Measurements from ENCODE around the gene ADAM12.

The ADAM12 gene

GRCh38 chr10:126233182-126234148 lies 154.8 kb downstream of the ADAM12 start:
- no peaks in the 10 kb centered on the region for H3K9me3 ChIP-seq
- no peak overlapping the region for H3K27ac ChIP-seq
- H3K4me1 ChIP-seq (ENCODE audit: control insufficient read depth in 1 of 2, insufficient read depth in 1 of 2, low read depth in 1 of 2, low read length in 1 of 2): no peaks in the 10 kb centered on the region
- no peaks in the 10 kb centered on the region for H3K36me3 ChIP-seq
- H3K4me3 ChIP-seq (ENCODE audit: low read depth in 1 of 2, low read length in 1 of 2): no peak overlapping the region
- no peaks in the 10 kb centered on the region for H3K27me3 ChIP-seq
- TF ChIP-seq CTCF (IDR thresholded peaks at IDR 0.05): no peak

GRCh38 chr10:126230587-126230986 lies 157.7 kb downstream of the ADAM12 start:
- TF ChIP-seq CTCF (IDR thresholded peaks at IDR 0.05): no peak
- H3K27ac ChIP-seq: no peak overlapping the region

GRCh38 chr10:126229686-126230085 lies 158.6 kb downstream of the ADAM12 start:
- Histone ChIP-seq H3K27ac (no peak overlapping the region), H3K9me3 (no peaks in the 10 kb centered on the region), H3K36me3 (no peaks in the 10 kb centered on the region), H3K4me3 (ENCODE audit: low read depth in 1 of 2, low read length in 1 of 2) (no peak overlapping the region), H3K27me3 (no peaks in the 10 kb centered on the region), H3K4me1 (ENCODE audit: control insufficient read depth in 1 of 2, insufficient read depth in 1 of 2, low read depth in 1 of 2, low read length in 1 of 2) (no peaks in the 10 kb centered on the region)
- TF ChIP-seq CTCF (IDR thresholded peaks at IDR 0.05): no peak

More at GRCh38 chr10:126230587-126230986, 157.7 kb downstream of the ADAM12 start:
- Histone ChIP-seq H3K36me3 (no peaks in the 10 kb centered on the region), H3K9me3 (no peaks in the 10 kb centered on the region), H3K27me3 (no peaks in the 10 kb centered on the region), H3K4me3 (ENCODE audit: low read depth in 1 of 2, low read length in 1 of 2) (no peak overlapping the region), H3K4me1 (ENCODE audit: control insufficient read depth in 1 of 2, insufficient read depth in 1 of 2, low read depth in 1 of 2, low read length in 1 of 2) (no peaks in the 10 kb centered on the region)

GRCh38 chr10:126227762-126228134 lies 160.5 kb downstream of the ADAM12 start:
- Histone ChIP-seq H3K4me1 (ENCODE audit: control insufficient read depth in 1 of 2, insufficient read depth in 1 of 2, low read depth in 1 of 2, low read length in 1 of 2) (no peaks in the 10 kb centered on the region), H3K4me3 (ENCODE audit: low read depth in 1 of 2, low read length in 1 of 2) (no peak overlapping the region), H3K36me3 (no peaks in the 10 kb centered on the region), H3K27me3 (no peaks in the 10 kb centered on the region), H3K9me3 (no peaks in the 10 kb centered on the region), H3K27ac (no peak overlapping the region)
- no peak for TF ChIP-seq CTCF (IDR thresholded peaks at IDR 0.05)

- no peaks in the 10 kb centered on the region for H3K9me3 ChIP-seq
- H3K4me3 ChIP-seq (ENCODE audit: low read depth in 1 of 2, low read length in 1 of 2): no peak overlapping the region
- H3K4me1 ChIP-seq (ENCODE audit: control insufficient read depth in 1 of 2, insufficient read depth in 1 of 2, low read depth in 1 of 2, low read length in 1 of 2): no peaks in the 10 kb centered on the region
- no peaks in the 10 kb centered on the region for H3K27me3 ChIP-seq
- TF ChIP-seq CTCF (IDR thresholded peaks at IDR 0.05): no peak
- no peak overlapping the region for H3K27ac ChIP-seq
- no peaks in the 10 kb centered on the region for H3K36me3 ChIP-seq
Measured at GRCh38 chr10:126226988-126227761, 161.1 kb downstream of the ADAM12 start.

All from neutrophil (primary cell).